ENCODE measurements around the gene SLC25A19.

The SLC25A19 gene

DNA sequence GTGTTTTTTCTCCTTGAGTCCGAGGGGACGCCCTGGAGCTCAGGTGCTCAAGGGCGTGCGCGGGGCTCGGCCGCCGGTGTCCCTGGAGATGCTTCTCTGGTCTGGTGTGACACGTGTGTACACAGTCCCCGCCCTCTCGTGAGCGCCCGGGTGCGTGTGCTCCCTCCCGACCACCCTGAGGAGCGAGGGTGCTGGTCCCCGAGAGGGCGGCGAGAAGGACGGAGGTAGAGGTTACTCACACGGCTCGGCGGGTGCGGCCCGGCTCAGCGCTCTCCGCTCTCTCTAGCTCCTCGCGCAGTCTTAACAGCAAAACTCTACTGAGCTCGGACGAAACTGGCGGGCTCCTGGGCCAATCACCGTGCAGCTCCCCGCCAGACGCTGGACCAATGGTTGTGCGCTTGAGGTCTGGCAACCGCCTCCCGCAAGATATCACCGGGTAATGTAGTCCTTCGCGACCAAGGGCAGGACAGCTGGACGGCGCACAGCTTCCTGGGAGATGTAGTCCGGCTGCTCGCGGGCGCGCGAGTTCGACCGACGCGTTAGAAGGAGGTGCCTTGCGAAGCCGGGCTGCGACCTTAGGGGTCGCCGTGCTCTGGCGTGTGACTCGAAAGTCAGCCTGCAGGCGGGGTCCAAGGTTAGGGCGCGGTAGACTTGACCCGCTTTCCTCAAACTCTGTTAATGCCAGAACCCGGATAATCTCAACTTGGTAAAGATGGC is at the start of gene SLC25A19:
TSS of gene SLC25A19 (minus strand) at position 319 of the 717 bp plus-strand sequence. CDS start 2,669 bp downstream, outside the sequence.
- peak; percentile 97 for DNase-seq

DNA sequence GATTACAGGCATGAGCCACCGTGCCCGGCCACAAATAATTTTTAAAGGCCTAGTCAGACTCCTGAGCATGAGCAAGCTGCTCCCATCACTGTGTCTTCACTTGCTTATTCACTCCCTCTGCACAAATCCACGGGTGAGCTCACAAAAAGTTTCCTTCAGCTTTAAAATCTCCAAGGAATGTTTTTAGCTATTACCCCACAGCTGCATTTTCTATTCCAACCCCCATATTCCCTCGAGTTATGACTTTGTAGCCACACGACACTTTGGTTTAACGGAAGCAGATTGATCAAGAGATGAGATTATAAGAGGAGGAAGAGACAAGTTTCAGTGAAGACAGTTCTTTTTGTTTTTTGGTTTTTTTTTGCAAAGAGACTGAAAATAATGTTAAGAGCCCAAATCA is 49.1 kb upstream of the SLC25A19 start:
- DNase-seq, result no peak

DNA sequence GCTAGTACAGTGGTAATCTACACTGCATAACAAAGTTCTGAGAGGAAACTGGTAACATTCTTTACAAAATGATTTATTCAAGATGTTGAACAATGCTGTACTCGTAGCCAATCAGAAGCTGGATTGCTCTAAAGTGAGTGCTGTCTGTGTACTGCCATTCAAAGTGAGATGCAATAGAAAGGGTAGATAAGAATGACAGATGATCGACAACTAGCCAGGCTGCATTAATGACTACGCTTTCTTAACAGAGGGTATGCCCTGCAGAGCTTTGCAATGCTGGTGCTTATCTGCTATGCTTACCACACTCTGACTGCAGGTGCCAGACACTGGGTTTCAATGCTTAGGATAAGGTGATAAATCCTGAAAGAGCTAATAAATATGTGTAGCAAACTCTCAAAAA is 46.1 kb upstream of the SLC25A19 start:
- DNase-seq, result no peak

DNA sequence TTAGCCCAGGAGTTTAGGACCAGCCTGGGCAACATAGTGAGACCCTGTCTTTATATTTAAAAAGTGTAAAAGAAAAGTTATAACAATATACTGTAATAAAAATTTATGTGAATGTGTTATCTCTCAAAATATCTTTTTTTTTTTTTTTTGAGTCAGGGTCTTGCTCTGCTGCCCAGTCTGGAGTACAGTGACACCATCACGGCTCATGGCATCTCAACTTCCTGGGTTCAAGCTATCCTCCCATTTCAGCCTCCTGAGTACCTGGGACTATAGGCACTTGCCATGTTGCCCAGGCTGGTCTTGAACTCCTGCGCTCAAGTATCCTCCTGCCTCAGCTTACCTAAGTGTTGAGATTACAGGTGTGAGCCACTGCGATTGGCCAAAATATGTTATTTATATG is 45.5 kb upstream of the SLC25A19 start:
- no peak for DNase-seq

DNA sequence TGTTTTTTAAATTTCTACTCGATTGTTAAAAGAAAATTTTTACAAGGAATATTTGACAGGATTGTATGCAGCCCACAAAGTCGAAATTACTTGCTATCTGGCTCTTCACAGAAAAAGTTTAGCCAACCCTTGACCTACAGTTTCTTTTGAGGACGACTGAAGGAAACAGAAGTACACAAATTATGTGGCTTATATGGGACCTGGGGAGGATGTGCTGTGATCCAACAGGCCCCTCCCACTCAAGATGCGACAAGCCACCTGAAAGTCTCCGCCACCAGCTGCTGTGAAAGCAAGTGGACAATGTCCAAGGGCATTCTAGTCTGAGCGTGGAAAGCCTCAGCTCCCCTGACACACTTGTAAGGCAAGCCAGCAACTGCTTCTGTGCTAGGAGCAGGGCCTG is 42.4 kb upstream of the SLC25A19 start:
- no peak for DNase-seq

DNA sequence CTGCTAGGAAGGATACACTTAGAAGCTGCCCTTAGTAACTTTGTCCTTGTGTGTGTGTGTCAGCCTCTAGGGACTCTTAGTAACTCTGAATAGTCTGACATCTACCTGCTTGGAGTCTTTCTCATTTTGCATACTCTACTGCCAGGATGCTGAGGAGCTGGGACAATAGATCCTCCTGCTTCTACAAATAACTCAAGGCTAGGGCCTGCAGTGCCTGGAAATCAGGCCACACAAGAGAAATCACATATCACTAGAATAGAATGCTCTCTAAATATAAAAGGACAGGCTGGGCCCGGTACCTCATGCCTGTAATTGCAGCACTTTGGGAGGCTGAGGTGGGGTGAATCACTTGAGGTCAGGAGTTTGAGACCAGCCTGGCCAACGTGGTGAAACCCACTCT is 38.5 kb upstream of the SLC25A19 start:
- no peak for DNase-seq

DNA sequence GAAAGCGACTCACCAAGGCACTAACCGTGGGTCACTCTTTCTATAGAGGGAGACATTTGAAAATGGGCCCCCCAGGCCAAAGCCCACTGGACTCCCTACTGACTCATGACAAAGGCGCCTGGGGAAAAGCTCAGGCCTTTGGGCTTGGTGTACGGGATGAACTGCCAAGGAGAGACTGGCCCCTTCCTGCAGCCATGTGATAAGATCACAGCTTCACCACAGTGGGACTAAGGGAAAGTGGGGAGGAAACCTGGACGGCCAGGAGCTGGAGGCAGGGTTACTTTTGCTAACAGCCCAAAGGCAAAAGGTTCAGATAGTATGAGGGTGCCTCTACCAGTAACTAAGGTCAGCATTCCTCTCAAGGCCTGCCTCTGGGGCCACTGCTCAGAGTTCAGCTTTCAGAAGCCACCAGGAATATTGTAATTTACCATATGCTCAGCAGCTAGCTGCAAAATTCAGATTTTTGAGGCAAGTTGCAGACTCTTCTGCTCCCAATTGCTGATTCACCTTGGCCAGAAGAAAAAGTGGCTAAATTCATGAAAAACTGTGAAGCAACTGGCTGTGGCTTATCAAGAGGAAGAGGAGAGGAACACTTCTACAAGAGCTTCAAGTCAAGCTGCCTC is 37.1 kb upstream of the SLC25A19 start:
- no peak for DNase-seq

DNA sequence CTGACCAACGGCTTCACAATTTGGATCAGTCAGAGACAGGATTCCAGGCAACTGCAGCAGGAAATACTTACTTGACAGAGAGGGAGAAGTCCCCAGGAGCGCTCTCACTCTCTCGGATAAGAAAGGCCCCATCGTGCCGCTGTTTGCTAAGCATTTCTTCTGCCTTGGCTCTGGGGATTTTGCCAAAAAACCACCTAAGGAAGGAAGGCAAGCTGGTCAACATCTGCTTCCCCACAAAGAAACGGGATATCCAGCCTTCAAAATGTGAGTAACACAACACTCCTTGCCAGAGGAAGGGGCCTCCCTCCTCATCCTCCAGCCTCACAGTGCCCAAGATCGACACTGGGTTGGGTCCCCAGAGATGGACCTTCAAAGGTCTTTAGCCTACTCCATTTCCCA is 36.6 kb upstream of the SLC25A19 start:
- no peak for DNase-seq

DNA sequence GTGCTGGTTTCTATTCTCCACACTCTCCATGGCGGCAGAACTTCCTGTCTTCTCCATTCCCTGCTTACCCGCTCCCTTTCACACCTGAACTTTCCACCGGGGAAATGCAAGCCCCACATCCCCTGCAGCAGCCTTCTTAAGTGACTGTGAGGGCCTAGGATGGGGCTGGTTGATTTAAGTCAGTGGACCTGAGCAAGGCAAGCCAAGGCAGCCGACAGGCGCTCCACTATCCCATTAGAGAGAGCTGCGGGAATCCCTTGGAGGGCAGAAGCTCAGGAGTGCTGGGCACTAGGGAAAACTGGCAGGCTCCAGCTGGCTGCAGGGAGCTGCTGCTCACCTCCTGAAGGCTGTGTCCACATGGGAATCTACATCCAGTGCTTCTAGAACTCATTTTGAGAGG is 36.1 kb upstream of the SLC25A19 start:
- no peak for DNase-seq

DNA sequence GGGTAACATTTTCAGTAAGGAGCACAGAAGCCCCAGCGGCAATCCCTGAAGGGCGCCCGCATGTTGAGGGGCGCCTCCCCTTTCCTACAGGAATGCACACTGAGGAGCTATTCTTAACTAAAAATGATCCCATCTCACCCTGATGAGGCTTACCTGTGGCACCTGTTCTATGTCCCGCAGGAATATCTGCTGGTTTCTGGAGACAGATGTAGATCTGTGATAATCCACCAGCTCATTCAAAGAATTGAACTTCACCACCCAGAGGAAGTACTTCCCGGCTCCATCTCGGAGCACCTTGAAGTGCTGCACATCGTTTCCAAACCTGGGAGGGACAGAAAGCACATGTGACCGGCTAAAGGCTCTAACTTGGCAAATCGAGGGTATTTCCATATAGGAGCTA is 32.3 kb upstream of the SLC25A19 start:
- no peak for DNase-seq

DNA sequence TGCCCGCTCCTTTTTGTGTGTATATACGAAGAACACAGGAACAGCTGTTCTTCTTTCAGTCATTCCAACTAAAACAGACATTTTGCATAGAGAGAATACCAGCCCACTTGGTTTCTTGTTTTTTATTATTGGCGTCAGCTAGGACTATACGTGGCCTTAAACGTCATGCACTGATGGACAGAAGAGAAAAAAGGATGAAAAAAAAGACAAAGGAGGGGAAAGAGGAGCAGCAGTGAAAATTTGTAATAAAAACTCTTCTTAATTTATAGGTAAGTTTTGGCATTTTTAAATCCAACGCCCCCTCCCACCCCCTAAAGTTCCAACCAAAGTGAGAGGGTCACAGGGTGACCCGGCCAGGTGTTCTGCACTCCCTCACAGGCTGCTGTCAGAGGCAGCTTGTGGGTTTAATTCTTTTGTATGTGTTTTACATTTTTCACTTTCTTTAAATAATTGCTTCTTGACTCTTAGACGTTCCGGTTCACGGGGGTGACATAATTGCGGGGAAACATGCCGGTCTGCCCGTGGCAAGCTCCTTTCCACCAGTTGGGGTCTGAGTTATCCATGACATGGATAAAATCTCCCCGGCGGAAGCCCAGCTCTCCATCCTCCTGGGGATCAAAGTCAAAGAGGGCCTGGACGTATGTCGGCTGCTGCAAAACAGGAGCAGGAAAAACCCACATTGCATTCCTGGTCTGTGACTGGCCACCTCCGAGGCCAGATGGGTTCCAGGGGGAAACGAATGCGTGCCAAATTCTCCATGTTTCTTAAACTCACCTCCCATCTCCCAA is 30.9 kb upstream of the SLC25A19 start:
- DNase-seq, result no peak

DNA sequence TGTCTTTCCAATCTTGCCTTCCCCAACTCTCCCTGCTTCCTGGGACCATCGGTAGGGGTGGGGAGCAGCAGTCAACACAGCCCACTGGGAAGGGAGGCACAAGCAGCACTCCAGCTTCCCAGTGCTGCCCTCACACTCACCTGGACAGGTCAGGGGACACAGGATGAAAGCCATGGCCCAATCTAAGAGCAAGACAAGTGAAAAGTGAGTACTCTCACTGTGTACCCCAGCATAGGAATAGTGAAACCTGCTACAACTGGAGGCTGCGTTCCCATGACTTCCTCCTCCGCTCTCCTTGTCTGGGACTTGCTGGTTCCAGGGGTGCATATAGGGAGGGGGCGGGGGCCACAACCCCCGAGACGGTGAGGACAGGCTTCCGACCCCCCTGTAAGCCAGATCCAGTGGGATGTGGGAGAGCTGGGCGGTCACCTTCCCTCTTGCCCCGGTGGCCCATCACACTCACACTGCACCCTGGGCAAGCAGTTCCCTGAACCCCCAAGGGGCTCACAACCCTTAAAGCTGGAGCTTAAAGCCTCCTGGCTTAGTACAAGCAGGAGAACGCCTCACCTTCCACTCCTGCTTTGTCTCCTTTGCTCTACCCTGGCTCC is 29.5 kb upstream of the SLC25A19 start:
- no peak for DNase-seq

DNA sequence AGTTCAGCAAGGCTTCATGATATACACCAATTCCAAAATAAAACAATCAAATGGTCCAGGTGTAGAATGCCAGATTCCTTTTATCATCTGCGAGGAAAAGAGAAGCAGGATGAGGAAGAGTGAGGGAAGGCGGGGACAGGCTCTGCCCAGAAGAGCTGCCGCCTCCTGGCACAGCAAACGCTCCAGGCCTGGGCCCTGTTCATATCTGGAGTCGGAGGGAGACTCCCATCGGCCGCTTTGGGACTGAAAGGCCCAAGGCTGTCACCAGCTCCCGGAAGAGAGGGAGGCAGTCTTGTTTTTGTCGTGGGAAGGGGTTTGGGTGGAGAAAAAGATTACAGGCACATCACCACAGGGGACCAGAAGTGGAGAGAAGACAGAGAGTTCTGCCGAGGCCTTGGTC is 29.0 kb upstream of the SLC25A19 start:
- DNase-seq, result no peak

DNA sequence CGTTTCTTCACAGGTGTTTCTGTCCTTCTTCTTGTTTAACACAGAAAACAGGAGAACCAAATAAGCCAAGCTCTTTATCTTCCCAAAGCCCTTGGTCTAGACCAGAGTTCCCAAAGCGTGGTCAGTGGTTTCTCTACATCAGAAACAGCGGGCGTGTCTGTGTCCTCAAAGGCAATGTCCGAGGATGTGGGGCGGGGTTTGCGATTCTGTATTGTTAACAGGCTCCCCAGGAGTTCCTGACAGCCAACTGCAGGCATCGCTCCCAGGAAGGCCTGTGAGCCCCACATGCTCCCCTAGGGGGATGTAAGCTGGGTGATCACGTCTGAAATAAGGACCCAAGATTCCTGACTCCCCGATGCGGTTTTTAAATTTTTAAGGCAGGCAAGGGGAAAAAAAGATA is 28.4 kb upstream of the SLC25A19 start:
- no peak for DNase-seq

DNA sequence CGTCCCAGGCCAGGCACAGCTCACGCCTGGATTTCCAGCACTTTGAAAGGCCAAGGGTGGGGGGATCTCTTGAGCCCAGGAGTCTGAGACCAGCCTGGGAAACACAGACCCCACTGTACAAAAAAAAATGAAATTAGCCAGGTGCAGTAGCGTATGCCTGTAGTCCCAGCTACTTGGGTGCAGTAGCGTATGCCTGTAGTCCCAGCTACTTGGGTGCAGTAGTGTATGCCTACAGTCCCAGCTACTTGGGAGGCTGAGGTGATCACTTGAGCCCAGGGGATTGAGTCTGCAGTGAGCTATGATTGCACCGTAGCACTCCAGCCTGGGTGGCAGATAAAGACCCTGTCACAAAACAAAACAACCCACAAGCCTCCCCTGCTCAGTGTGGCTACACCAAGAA is 27.0 kb upstream of the SLC25A19 start:
- DNase-seq, result no peak

DNA sequence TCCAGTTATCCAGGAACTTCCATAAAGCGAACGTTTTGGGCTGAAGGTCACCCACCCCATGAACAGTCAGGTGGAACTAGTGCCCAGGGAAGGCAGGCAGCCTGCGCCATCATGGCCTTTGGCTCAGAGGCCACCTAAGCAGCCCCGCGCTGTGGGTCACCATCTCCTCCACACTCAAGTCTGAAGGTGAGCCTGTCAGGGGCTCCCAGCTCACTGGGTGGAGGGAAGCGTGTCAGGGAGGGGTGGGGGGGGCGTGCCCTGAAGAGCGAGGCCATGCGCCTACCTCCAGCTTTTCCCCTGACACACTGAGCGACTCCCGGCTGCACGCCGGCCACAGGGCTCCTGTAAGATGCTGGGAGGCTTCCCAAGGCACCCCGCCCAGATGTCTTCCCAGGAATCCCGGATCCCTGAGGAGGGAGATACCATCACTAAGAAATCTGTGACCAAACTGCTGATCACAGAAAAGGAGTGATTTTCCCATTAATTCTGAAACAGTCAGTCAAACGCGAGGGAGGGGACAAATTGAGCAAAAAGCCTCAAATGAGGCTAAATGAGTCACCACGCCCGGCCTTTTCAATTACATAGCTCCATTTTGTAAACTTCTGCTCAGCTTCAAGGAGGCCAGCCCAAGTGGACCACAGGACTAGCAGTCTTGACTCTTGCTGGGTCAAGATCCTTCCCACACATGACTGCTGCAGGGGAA is 26.5 kb upstream of the SLC25A19 start:
- no peak for DNase-seq

DNA sequence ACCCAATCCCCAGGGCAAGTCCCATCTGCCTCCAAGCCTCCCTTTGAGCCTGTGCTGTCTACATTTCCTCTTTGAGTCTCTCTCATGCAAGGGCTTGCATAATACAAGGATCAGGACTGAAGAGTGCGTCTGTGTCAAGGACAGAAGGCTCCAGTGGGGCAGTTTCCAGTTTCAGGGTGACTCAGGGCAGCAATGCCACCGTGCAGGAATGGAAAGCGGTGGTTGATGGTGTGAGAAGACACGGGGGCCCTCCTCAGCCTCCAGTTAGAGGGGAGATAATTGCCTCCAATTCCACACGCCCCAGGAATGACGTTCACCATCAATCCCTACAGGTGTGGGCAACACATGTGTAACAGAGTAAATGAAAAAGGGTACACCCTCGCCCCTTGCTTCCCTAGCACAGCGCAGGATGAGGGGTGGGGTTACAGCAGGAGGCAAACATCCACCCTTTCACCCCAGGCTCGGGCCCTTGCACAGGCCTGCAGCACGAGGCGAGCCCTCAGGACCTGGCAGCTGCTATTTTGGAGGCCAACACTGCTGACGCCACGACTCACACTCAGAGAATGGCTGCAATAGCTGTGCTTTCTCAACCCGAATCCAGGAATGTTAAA is 24.8 kb upstream of the SLC25A19 start:
- no peak for DNase-seq

DNA sequence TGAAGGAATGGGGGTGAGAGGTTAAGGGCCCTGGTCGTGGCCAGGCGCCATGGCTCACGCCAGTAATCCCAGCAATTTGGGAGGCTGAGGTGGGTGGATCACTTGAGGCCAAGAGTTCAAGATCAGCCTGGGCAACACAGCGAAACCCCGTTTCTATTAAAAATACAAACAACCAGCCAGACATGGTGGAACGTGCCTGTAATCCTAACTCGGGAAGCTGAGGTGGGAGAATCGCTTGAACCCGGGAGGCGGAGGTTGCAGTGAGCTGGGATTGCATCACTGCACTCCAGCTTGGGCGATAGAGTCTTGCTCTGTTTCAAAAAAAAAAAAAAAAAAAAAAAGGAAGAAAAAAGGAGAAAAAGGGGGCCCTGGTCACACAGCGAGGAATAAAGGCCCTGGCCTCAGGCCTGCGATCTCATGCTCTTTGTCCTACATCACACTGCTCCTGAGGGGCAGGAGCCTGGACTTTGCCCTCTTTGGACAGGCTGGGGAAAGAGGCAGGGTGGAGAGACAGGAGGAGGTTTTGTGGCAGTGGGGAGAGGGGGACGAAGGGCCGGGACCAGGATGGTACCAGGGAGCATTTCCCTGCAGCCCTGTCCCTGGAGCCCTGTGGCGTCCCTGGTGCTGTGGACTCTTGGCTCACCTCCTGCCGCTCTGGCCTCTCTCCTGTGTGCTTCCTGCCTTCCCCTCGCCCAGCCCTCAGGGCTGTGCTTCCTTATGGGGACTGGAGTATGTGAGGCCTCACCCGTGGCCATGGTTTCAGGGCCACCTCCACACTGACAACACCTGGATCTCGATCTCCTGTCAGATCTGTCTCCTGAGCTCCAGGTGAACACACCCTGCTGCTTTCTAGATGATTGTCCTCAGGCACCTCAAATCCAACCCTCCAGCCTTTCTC is 19.7 kb upstream of the SLC25A19 start:
- no peak for DNase-seq

DNA sequence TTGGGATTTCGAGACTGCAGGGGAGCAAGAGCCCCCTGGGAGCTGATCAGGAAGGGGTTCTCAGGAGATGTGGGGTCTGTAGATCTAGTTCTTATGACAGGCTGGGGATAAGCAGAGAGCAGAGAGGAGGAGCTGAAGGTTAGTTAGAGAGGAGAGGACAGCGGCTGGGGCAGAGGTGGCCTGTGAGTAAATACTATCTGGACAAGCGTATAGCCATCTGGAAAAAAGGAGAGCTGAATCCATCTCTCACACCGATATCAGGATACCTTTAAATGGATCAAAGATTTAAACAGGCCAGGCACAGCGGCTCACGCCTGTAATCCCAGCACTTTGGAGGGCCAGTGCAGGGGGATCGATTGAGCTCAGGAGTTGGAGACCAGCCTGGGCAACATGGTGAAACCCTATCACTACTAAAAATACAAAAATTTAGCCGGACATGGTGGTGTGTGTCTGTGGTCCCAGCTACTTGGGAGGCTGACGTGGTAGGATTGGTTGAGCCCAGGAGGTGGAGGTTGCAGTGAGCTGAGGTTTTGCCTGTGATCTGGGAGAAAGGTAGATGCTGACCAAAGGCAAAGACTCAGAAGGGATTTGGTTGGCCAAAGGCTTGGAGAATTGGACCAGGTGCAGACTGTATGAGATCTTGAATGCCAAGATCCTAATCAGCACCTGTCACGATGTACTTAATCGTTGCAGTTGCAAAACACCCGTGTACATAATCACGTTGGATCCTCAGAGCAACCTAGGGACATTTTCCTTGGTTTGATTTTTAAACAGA is 18.9 kb upstream of the SLC25A19 start:
- DNase-seq, result no peak

DNA sequence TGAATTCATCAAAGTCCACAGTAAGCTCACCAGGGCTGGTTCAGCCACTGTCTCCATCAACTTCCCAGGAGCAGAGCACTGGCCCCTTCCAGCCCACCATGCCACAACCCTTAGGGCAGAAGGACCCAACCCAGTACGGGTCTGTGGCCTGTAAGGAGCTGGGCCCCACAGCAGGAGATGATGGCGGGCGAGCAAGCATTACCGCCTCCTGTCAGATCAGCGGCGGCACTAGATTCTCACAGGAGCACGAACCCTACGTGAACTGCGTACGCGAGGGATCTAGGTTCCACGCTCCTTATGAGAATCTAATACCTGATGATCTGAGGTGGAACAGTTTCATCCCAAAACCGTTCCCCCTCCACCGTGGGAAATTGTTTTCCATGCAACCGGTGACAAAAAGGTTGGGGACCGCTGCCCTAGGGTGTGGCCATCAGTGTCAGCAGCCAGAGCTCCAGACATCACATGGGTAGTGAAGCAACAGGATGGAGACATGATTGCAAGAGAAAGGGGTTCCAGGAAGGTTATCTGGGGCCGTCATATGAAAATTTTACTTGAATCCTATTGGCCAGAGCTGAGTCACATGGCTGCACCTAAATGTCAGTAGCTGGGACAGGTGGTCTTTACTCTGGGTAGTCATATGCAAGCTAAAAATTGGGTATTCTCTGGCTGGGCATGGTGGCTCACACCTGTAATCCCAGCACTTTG is 12.4 kb upstream of the SLC25A19 start:
- no peak for DNase-seq

Measured in stimulated activated naive CD4-positive, alpha-beta T cell treated with Interleukin-2 at 50 U/mL for 16 hours (primary cell).